Gastroesophageal sphincter (tissue), 3 donors: ENCODE results near the gene GPR162.

ENCODE experiments used
- POLR2A ChIP-seq, 2 donors: fragments of 450-650 bp; IDR thresholded peaks; one replicate each; pipeline ENCODE4 v1.6.1; 2017; ENCODE audit warnings: antibody characterized with exemption in 2 of 2, mild to moderate bottlenecking in 2 of 2, moderate library complexity in 1 of 2
- TF ChIP-seq, protein P1 (sequence below), 4 experiments: fragments of 200-600 bp in 2 of 4; fragments of 450-650 bp in 2 of 4; sonication (generic) in 1 of 4; IDR thresholded peaks; one replicate each; pipeline ENCODE4 v1.5.1; 2017 to 2019; ENCODE audit warnings: antibody characterized with exemption in 4 of 4, mild to moderate bottlenecking in 2 of 4, moderate library complexity in 2 of 4

DNA sequence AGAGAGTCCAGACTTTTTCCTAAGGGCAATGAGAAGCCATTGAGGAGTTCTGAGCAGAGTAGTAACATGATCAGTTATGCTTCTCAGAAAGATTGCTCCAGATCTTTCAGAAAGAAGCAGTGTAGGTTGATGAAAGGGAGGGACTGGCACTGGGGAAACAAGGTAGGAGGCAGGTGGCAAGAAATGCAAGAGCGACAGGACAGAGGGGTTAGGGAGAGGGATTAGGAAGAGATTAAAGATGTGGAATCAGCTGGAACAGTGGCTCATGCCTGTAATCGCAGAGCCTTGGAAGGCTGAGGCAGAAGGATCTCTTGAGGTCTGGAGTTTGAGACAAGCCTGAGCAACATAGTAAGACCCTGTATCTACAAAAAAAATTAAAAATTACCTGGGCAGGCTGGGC is 26.1 kb downstream of the GPR162 start:
- TF ChIP-seq, protein P1, sequence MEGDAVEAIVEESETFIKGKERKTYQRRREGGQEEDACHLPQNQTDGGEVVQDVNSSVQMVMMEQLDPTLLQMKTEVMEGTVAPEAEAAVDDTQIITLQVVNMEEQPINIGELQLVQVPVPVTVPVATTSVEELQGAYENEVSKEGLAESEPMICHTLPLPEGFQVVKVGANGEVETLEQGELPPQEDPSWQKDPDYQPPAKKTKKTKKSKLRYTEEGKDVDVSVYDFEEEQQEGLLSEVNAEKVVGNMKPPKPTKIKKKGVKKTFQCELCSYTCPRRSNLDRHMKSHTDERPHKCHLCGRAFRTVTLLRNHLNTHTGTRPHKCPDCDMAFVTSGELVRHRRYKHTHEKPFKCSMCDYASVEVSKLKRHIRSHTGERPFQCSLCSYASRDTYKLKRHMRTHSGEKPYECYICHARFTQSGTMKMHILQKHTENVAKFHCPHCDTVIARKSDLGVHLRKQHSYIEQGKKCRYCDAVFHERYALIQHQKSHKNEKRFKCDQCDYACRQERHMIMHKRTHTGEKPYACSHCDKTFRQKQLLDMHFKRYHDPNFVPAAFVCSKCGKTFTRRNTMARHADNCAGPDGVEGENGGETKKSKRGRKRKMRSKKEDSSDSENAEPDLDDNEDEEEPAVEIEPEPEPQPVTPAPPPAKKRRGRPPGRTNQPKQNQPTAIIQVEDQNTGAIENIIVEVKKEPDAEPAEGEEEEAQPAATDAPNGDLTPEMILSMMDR (IDR thresholded peaks at IDR 0.05) = no peak
- no peak for TF ChIP-seq POLR2A (IDR thresholded peaks at IDR 0.05)
